T47D (cell line): Measurements from ENCODE around the gene BMI1.
A peak's percentile ranks its signal among the peaks of the same experiment; 100 is the strongest.

ENCODE experiments used
- DNase-seq, 2 experiments: peaks; one replicate each; pipeline versions ENCODE4 v3.0.0 to v3.0.0-alpha.2; 2011 to 2012; ENCODE audit warnings: low read depth in 1 of 2, low spot score in 1 of 2
- JUND ChIP-seq: IDR thresholded peaks from 2 replicates; pipeline ENCODE4 v1.6.1; 2012; ENCODE audit warnings: low read depth
- in situ Hi-C: cut with HindIII; loops from 2 replicates; pipeline ENCODE4 v1.10.0; 2016; ENCODE audit warnings: low sequenced_read_pairs, low pct_unique_long_range_greater_than_20kb

Gene BMI1

GRCh38 chr10:22335173-22335933 is 14.5 kb downstream of the BMI1 start:
- no peak for DNase-seq
- TF ChIP-seq JUND, result no peak
- in situ Hi-C loops, result no loop called here

GRCh38 chr10:22338185-22338900 is 17.4 kb downstream of the BMI1 start:
- TF ChIP-seq JUND, result no peak
- DNase-seq, result no peak
- in situ Hi-C loops, result no loop called here

DNA sequence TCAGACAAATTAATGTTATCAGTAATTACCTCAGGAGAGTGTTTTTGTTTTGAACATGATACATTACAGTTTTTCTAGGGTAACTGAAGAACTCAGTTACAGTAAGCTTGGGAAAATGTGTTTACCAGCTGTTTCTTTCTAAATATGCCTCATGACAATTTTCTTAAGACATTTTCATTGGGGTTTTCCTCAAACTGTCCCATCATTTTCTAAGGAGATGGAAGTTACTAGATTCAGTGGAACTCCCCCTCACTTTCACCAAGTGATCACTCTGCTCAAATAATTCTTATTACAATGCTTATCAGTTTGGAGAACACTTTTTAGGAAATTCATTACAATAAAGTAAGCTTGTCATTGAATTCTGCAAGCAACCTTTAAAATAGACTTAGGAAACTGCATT is 18.0 kb downstream of the BMI1 start:
- TF ChIP-seq JUND, result no peak
- in situ Hi-C loops, result no loop called here
- DNase-seq, result no peak

DNA sequence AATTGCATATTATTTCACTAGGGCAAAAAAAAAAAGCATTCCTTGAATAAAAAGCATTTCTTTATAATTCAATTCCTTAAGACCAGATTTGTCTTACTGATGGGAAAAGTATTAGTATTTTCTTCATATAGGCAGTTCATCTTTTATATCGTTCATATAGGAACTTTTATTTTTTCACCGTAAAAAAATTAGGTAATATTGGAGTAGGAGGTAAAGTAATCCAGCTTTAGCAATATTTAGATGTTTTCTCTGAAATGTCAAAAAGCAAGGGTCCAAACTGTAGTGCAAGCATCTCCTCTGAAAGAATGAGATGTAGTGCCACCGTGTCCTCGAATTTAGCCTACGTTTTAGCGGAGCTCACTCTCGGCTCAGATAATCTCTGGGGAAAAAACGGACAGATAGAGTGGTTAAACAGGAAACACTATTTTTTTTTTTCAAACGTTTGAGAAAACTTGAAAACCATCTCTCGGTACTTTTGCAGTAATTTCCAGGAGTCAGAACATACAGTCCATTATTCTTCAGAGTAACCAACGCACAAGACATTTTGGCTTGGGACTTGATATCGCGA is 18.9 kb downstream of the BMI1 start:
- in situ Hi-C loops, result no loop called here
- no peak for DNase-seq
- no peak for TF ChIP-seq JUND

DNA sequence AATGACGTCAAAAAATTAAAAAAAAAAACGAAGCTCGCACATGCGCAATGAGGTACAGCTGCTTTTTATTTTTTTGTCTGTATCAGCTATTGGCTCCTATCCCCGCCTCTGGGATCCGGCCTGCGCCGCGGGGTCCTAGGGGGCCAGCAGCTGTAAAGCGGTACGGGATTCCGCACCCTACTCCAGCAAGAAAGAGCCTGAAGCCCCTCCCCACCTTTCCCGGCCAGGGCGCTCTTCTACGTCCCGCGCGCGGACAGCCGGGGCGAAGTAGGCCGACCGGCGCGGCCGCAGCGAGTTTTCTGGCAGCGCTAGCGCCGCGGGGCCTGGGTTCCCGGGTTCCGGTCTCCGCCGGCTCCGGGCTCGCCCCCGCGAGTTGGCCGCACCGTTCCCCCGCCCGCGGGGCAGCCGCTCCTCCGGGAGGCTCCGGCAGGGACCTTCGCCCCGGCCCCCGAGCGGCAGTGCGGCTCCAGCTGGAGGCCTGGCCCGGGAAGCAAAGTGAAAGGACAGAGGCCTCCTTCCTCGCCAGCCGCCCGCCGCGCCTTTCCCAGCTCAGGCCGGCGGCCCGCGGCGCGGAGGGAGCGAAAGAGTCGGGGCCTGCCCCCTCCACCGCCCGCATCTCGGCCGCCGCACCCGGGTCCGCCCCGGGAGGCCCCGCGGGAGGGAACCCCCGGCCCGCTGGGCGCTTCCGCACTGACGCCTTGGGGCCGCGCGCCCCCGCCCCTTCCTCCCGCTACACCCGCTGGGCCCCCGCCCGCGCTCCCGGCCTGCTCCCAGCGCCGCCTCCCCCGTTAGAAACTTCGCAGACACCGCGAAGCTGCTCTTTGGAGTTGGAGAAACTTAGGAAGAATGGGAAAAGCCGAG is 19.7 kb downstream of the BMI1 start:
- no peak for TF ChIP-seq JUND
- in situ Hi-C loops, result no loop called here
- peak; percentile 52 to 53 for DNase-seq

DNA sequence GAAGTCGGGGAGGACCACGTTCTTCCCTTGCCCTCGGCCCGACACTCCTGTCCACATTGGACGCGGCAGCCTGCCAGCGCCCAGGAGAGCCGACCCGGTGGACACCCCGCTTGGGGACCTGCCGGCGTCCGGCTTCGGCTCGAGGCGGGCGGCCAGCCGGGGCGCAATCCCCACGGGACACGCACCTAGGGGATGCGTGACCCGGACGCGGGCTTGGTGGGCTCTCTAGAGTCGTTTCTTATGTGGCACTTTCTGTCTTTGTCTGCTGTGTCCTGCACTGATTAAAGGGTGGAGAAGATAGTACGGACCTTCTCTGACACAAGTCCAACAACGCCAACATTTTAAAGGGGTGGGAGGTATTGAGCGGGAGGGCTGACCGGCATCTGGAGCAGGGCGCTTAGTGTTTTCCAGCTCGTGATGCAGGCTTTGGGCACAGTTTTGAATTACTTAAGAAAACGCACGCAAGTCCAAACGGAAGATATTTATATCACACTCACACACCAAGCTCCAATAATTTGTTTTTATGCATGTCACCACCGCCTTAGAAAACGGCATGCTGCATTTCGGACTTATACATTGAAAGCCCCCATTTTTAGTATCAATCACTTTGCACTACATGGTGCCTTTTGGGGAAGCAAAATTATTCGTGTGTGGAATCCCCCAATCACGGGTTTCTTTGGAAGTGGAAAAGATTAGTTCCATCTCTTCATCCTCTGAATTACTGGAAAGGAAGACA is 20.5 kb downstream of the BMI1 start:
- TF ChIP-seq JUND, result no peak
- no peak for DNase-seq
- in situ Hi-C loops, result no loop called here

DNA sequence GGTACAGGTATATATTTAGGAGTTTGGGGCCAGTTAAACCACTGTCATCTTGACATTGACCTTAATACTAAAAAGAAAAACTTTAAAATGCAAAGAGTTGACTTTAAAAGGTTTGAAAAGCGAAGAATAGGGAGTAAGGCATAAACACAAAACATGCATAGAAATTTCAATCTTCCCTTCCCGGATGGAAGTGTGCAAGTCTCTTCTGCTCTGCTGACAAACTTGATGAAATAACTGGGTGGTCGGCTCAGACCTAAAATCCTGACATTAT is 21.0 kb downstream of the BMI1 start:
- DNase-seq, result no peak
- in situ Hi-C loops, result no loop called here
- TF ChIP-seq JUND, result no peak

DNA sequence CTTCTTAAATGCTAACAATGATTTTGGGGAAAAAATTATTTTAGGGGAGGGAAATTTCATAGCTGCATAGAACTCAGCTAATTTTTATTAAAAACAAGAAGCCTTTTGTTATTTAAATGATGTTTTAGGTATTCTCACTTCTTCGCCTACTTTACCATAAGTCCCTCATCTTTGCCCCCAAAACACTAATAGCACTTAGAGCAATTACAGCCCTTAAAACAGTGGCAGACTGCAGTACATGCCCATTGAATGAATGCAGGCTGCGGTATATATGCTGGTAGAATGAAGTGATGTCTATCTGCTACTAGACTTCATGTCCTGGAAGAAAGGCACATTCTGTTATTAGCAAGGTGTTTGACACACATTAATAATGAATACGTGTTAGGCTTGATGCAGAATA is 21.5 kb downstream of the BMI1 start:
- no peak for TF ChIP-seq JUND
- in situ Hi-C loops, result no loop called here
- no peak for DNase-seq

- in situ Hi-C loops, result no loop called here
- TF ChIP-seq JUND, result no peak
- DNase-seq, result no peak
Observed at GRCh38 chr10:22343731-22344130, 22.8 kb downstream of the BMI1 start.

DNA sequence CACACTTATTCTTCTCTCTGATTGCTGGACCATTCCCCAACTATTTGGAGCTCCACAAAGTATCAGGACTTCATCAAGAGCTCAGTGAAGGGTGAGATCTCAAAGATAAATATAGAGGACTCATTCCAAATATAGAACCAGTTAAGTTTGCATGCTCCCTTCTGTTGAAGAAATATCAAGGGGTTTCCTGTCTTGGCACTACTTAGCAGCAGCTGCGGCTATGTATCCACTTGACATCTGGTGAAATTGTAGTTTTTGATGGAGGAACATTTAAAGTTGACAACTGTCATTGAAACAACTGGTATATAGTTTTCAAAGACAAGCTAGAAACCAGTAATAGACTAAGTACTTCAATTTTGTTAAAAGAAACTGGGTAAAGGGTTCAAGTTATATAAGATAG is 23.4 kb downstream of the BMI1 start:
- TF ChIP-seq JUND, result no peak
- in situ Hi-C loops, result no loop called here
- no peak for DNase-seq

GRCh38 chr10:22344781-22345300 is 23.9 kb downstream of the BMI1 start:
- TF ChIP-seq JUND, result no peak
- in situ Hi-C loops, result no loop called here
- DNase-seq, result no peak
